HG02610 (cell line): ENCODE data around the gene FAM227B.
"Not testable (repeated sequence)": the region's sequence is repeated elsewhere in the genome, so short reads cannot be mapped to it uniquely, and the experiment has no call there.

Experiments used
- ATAC-seq: cut with Tn5 transposase; IDR thresholded peaks from one replicate; pipeline ENCODE4 v1.9.1; 2021; ENCODE audit warnings: mild to moderate bottlenecking, moderate library complexity; ENCODE audit not compliant: unreplicated experiment

The FAM227B gene

DNA sequence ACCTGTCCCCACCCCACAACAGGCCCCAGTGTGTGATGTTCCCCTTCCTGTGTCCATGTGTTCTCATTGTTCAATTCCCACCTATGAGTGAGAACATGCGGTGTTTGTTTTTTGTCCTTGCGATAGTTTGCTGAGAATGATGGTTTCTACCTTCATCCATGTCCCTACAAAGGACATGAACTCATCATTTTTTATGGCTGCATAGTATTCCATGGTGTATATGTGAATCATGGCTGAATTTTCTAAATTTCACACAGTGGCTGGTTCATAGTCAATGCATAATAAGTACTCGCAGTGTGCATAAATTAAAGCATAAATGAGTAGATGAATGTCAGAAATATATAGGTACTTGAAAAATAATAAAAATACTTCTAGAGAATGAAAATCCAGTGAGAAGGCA lies 8.4 kb downstream of the FAM227B start:
- not testable (repeated sequence) for ATAC-seq

DNA sequence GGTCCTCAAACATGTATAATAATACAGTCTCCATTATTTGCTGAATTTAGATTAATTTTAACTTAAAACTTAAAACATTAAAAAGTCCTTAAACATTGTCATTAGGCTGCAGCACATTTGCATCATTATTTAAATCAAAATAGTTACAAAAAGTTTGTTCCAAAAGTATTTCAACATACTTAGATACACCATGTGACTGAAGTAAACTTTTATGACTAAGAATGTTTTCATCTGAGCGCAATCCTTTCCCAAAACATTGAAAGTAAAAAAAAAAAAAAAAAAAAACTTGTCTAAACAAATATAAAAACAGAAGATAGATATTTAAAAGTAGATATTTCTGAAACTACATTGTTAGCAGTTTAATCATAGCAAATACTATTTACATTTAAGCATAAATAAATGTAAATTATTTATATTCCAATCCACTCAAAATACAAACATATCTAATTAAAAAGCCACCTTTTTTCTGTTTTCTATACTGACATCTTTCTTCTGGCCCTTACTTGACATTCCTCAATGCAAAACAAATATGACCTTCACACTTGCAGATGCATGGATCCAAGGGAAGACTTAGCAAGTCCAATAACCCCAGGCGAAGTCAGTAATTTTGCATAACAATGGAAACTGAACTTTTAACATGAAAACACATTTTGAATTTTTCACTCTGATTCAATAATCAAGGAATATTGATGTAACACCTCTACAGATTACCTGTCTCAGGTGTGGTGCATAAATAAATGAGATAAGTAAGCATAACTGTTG lies 10.3 kb downstream of the FAM227B start:
- ATAC-seq, result no peak

DNA sequence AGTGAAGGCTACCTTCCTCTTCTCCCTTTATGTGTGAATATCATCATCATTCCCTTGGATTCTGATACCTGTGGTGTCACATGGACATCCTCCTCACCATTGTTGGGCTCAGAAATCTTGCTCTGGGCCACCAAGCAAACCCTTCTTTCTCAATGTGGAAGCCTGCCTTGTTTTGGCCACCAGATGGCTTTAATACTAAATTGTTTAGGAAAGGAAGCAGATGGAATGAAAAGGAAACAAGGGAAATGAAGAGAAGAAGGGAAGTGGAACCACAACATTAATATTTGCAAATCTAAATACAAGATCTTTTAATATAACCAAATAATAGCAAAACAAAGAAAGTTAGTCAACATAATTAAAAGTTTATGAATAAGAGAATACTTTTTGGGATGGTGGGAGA lies 14.0 kb downstream of the FAM227B start:
- no peak for ATAC-seq

DNA sequence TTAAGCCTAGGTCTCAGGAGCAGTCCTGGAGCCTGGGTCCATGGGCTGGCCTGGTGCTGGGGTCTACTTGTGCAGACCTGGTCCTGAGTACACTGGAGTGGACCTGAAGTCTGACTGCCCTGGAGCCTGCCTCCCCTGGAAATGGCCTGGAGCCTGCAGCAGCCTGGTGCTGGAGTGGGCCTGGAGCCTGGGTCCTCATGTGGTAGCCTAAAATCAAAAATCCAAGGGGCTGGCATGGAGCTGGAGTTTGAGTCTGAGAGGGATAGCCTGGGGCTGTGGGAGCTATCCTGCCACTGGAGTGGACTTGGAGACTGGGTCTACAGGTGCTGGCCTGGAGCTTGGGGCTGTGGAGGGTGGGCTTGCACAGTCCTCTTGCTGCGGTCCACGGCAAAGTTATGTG lies 15.0 kb downstream of the FAM227B start:
- ATAC-seq, result no peak

DNA sequence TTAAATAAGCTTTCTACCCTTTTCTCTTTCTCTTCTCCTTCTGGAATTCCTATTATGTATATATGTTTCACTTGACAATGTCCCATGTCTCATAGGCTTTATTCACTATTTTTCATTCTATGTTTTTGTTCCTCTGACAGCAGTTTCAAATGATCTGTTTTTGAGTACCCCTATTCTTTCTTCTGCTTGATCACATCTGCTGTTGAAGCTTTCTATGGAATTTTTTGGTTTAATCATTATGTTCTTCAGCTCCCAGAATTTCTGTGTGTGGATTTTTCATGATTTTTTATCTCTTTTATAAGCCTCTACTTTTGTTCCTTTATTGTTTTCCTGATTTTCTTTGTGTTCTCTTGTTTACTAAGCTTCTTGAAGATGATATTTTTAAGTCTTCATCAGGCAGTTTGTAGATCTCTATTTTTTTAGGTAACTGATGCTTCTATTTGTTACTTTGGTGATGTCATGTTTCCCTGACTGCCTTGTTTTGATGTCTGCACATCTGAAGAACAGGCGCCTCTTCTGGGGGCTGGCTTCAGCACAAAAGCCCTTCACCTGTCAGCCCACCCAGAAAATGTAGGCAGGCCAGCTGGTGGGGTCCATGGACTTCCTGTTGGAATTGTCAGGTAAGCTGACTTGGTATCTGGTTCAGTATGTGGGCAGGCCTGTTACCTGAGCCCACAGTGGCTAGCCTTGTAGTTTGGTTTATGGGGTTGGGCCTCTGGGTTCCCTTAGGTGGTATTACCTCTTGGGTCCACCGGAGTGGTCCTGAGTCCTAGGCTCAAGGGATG lies 15.8 kb downstream of the FAM227B start:
- ATAC-seq, result no peak

DNA sequence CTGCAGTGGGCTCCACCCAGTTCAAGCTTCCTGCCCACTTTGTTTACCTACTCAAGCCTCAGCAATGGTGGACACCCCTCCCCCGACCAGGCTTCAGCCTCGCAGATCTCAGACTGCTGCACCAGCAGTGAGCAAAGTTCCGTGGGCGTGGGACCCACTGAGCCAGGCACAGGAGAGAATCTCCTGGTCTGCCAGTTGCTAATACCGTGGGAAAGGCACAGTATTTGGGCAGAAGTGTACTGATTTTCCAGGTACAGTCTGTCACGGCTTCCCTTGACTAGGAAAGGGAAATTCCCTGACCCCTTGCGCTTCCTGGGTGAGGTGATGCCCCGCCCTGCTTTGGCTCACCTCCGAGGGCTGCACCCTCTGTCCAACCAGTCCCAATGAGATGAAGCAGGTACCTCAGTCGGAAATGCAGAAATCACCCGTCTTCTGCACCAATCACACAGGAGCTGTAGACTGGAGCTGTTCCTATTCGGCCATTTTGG lies 27.7 kb downstream of the FAM227B start:
- ATAC-seq, result not testable (repeated sequence)

DNA sequence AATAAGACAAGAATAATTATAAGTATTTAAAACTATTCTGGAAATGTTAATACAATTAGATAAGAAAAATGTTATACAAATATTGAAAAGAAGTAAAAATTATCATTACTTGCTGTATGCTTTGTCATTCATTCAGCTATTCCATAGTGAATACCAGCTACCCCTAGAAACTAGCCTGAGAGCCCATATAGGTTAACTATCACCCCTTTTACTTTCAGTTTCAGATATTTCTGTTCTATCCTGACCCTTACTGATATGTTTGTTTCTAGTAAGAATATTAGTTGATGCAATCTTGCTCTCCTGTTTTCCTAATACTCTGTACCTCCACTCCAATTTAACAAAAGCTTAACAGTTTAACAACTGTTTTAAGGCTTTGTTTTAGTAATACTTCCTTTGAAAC lies 31.6 kb downstream of the FAM227B start:
- peak; percentile 76 for ATAC-seq

DNA sequence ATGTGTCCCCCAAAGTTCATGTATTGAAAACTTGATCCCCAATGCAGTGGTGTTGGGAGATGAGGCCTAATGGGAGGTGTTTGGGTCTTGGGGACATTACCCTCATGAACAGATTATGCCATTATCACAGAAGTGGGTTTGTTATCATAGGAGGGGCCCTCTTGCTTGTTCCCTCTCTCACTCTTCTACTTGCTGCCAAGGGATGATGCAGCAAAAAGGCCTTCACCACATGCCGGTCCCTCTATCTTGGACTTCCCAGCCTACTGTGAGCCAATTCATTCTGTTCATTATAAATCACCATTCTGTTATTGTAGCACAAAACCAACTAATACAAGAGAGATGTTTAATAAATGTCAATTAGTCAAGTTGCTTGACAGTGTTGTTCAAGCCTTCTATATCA lies 47.2 kb downstream of the FAM227B start:
- ATAC-seq, result no peak

DNA sequence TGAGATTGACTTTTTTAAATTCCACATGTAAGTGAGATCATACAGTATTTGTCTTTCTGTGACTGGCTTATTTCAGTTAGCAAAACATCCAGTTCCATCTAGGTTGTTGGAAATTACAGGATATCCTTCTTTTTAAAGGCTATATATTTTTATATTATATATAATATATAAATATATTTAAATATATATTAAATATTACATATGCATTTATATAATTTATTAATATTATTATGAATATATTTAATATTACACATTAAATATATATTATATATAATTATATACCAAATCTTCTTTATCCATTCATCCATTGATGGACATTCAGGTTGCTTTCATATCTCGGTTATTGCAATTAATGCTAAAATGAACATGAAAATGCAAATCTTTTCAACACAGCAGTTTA lies 49.9 kb downstream of the FAM227B start:
- no peak for ATAC-seq

DNA sequence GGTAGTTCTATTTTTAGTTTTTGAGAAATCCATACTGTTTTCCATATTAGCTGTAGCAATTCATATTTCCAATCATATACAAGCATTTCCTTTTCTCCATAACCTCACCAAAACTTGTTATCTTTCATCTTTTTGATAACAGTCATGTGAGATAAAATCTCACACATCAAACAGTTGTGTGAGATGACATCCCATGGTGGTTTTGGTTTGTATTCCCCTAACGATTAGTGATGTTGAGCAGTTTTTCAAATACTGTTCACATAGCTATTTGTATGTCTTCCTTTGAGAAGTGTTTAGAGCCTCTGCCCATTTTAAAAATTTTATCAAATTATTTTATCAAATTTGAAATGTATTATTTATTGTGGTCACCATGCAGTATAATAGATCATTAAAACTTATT lies 50.4 kb downstream of the FAM227B start:
- ATAC-seq, result no peak

DNA sequence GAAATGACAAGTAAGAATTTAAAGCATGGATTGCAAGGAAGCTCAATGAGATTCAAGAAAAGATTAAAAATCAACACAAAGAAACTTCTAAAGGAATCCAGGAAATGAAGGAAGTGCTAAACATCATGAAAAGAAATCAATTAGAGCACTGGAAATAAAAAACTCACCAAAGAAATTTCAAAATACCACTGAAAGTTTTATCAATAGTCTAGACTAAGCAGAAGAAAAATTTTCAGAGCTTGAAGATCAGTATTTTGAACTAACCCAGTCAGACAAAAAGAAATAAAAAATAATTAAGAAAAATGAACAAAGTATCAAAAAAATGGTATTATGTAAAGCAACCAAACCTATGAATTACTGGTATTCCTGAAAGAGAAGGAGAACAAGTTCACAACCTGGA lies 60.6 kb downstream of the FAM227B start:
- no peak for ATAC-seq

DNA sequence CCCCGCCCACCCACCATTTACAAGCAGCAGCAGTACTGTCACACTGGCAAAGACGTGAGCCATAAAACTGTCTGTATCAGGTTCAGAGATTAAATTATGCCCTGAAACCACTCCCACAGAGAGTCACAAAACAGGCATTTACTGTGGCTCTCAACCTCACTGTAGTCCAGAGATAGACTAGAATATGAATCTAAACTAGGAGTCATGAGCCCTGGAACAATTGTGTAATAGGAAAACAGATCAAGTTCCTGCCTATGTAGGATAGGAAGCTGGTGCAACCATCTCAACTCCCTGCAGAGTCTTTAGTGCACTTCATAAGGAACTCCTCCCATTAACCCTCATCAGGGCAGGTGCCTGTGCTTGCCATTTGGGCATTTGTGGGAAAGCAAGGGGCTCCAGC lies 61.7 kb downstream of the FAM227B start:
- ATAC-seq, result no peak

DNA sequence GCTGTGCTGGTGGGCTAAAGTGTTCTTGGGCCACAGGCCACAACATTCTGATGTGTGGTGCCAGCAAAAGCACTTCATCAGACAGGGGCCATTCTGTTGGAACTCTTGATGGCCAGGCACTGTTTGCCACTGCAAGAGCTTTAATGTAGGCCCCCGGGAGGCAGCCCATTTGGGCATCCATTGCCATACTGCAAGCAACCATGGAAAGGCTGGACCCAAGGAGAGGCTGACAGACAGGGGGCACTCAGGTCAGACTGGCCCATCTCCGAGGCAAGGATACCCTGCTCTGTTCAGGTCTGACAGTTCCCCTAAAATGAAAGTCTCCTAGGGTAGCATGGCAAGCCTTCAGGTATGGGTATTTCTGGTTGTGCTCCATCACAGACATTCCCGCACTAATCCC lies 64.2 kb downstream of the FAM227B start:
- ATAC-seq, result no peak

DNA sequence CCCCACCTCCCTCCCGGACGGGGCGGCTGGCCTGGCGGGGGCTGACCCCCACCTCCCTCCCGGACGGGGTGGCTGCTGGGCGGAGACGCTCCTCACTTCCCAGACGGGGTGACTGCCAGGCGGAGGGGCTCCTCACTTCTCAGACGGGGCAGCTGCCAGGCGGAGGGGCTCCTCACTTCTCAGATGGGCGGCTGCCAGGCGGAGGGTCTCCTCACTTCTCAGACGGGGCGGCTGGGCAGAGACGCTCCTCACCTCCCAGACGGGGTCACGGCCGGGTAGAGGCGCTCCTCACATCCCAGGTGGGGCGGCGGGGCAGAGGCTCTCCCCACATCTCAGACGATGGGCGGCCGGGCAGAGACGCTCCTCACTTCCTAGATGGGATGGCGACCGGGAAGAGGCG lies 70.3 kb downstream of the FAM227B start:
- ATAC-seq, result not testable (repeated sequence)

DNA sequence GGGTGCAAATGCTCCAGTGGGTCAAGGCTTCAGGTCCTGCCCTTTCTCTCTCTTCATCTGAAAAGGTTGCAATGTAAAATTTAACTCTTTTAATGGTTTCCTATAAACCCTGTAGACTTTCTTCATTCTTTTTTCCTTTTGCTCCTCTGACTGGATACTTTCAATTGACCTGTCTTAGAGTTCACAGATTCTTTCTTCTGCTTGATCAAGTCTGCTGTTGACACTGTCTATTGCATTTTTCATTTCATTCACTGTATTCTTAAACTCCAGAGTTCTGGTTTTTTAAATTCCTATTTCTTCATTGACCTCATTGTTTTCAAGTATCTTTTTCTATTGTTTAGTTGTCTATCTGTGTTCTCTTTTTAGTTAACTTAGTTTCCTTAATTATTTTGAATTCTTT lies 82.1 kb downstream of the FAM227B start:
- ATAC-seq, result no peak

DNA sequence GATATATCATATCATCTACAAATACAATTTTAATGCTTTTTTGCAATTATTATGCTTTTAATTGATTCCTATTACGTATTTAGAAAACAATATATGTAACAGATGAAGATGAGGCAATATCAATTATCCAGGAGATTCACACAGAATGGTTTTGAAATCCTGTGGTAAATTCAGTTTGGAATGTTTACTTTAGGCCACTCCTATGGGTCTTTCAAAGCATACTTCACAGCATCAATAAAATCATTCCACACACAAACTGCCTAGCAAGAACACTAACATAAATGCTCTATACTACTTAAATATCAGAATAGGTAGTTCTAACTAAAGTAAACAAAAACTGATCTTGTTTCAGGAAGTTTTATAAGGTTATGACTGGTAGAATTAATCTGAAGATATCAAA lies 90.5 kb downstream of the FAM227B start:
- ATAC-seq, result no peak

DNA sequence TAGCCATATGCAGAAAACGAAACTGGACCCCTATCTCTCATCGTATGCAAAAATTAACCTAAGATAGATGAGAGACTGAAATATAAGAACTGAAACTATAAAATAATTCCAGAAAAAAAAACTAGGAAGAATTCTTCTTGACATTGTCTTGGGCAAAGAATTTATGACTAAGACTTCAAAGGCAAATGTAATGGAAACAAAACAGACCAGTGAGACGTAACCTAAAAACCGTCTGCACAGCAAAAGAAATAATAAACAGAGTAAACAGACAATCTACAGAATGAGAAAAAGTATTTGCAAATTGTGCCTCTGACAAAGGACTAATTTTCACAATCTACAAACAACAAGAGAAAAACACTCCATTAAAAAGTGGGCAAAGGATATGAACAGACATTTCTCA lies 92.3 kb downstream of the FAM227B start:
- ATAC-seq, result no peak

DNA sequence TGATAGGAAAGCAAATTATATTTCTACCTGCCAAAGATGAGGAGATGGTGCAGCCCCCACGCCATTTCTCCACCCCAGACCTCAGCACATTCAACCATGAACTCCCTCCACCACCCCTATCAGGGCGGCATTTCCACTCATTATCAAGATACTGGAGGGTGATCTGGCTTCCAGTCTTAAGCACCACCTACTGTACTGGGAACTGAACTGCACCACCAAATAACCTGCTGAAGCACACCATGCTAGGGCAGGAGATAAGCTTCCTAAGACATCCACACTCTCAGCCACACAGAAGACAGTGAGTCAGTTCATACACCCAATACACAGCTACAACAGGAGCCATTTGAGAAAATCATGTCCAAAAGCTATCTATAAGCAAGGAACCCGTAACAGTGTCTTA lies 98.8 kb downstream of the FAM227B start:
- no peak for ATAC-seq

DNA sequence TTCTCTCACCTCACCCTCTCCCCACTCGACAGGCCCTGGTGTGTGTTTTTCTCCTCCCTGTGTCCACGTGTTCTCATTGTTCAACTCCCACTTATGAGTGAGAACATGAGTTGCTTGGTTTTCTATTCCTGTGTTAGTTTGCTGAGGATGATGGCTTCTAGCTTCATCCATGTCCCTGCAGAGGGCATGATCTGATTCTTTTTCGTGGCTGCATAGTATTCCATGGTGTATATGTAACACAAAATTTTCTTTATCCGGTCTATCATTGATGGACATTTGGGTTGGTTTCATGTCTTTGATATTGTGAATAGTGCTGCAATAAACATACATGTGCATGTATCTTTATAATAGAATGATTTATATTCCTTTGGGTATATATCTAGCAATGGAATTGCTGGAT lies 107.9 kb downstream of the FAM227B start:
- not testable (repeated sequence) for ATAC-seq

DNA sequence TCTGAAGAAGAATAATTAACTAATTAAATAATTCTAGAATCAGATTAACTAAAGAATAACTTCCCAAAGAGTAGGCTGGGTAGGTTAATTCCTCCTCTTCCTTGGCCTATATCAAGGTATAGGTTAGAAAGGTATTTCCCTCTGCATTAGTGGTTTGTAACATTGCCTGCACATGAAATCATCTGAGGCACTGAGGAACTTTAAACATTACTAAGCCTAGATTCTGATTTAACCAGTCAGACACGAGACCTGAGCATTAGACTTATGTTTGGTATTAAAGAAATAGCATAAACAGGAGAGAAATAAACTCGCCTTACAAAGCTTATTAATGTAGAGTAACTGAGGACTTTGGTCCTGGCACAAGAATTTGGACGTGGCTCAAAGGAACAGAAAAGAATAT lies 113.4 kb downstream of the FAM227B start:
- no peak for ATAC-seq

DNA sequence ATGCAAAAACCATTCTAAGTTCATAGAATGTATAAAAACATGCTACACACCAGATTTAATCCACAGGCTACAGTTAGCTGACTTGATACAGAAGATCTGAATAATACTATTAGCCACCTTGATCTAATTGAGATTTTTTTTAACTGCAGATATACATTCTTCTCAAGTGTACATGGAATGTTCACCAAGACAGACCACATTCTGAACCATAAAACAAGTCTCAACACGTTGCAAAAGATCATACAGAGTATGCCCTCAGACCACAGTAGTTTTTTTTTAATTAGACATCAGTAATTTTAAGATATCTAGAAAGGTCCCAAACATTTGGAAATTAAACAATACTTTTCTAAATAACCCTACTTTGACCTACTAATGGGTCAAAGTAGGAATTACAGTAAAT lies 114.3 kb downstream of the FAM227B start:
- no peak for ATAC-seq

DNA sequence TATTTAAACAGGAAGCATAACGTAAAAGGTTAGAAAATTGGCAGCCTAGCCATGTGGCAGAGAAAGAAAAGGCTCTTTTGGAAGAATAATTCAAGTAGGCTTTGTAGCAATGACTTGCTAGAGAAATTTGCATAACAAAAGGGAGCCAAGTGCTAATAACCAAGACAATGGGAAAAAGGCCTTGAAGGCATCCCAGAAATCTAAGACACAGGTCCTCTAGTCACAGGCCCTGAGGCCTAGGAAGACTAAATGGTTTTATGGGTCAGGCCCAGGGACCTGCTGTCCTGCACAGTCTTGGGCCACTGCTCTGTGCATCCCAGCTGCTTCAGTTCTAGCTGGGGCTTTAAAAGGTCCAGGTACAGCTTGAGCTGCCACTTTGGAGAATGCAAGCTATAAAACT lies 119.0 kb downstream of the FAM227B start:
- ATAC-seq, result no peak
